ENCODE results near the gene CFP.
"Not testable (repeated sequence)": the region's sequence is repeated elsewhere in the genome, so short reads cannot be mapped to it uniquely, and the experiment has no call there.

Gene CFP

DNA sequence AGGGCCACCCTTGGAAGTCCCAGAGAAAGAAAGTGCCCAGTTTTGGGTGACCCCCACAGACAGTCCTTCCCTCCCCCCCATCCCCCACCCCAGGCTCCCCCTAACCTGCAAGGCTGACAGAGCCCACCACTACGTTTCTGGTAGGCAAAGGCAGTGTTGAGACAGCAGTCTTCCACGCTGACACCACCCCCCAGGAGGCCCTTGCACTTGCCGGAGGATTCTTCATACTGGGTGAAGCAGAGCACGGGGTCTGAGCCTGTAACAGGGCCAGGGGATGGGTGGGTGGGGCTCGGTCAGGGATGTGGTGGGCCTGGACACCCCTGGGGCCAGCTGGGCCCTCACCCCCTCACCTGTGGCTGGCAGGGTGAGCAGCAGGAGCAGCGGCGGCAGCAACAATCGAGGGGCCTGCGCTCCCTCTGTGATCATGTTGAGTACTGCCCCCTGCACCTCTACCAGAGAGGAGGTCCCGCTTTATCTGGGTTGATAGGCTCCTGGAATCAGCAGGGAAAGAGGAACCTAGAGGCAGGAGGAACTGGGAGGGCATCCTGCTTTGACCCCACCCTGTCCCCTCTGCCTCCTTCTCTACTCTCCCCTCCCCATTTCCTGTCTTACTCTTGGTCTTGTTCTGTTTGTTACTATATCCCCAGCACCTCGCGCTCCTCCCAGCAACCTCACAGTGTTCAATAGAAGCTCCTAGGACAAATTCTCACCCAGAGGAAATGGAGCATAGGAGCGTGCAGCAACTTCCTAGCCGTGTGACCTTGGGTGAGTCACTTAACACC, at the start of gene CFP:
TSS of gene CFP (minus strand) at position 512 of the 782 bp plus-strand sequence. CDS start at position 426, 86 bp downstream.
- no peak for DNase-seq (ENCODE audit: low read depth in 2 of 2)

DNA sequence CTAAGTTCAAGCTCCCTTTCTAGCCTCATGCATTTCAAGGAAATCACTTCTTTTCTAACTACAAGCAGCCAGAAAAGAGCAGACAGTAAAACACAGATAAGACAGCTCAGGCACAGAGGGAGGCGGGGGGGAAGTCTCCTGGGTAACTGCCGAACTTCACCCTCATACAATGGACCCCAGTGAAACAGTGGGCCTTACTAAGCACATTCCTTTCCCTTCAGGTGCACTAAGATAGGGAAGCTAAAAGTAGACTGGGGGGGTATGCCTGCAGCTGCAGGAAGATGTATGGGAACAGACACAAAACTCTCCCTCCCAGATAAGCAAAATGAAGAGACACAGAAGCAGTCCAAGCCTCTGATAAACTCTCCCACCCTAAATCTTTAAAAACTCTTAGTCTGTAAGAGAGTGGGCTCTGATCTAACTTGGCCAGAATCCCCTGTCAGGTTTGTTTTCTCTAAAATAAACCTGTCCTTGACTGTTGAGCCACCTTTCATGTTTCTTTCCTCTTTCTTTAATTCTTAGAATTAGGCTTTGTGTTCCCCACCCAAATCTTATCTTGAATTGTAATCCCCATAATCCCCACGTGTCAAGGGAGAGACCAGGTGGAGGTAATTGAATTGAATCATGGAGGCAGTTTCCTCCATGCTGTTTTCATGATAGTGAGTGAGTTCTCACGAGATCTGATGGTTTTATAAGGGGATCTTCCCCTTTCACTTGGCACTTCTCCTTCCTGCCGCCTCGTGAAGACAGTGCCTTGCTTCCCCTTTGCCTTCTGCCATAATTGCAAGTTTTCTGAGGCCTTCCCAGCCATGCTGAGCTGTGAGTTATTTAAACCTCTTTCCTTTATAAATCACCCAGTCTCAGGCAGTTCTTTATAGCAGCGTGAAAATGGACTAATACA, 46.5 kb upstream of the CFP start:
- DNase-seq (ENCODE audit: low read depth in 2 of 2): not testable (repeated sequence)

DNA sequence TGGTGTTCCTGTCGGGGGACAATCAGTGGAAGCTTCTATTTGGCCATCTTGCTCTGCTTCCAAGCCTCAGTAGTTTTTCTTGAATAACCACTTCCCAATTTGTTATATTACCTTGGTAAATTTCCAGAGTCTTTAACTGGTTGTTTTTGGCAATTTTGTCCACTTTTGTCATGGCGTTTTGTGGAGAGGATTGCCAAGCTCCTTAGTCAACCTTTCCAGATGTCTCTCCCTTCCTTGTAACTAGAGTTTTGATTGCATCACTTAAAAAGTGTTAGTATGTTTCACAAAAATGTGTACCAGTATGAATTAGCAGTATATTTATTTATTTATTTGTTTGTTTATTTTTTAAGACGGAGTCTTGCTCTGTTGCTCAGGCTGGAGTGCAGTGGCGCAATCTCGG, 45.0 kb upstream of the CFP start:
- no peak for DNase-seq (ENCODE audit: low read depth in 2 of 2)

DNA sequence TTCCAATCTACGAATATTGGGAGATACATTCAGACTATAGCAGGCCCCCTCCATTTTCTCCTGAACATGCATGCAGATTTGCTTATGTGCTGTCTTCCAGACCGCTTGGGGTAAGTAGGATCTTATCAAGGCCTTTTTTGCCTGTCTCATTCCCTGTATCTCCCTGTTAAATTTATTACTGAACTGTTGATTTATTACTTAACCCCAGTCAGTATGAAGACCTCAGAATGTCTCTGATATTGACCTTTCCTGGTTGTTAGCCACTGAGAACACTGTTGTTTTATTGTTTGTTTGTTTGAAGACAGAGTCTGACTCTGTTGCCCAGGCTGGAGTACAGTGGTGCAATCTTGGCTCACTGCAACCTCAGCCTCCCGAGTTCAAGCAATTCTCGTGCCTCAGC, 36.1 kb upstream of the CFP start:
- not testable (repeated sequence) for DNase-seq (ENCODE audit: low read depth in 2 of 2)

DNA sequence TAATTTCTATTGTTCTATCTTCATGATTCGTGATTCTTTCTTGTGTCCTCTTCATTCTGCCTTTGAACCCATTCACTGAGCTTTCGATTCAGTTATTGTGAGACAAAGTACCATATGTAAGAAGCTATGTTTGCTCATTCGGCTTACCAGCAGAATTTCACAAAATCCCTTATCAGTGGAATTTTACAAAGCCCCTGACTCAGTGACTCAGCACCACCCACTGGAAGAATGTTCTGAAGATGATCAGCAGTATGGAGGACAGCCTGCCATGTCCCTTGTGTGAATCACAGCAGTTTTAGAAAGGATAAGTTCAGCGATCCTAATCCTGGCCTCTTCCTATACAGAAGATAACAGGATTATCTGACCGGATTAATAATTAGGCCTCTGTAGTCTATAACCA, 35.0 kb upstream of the CFP start:
- no peak for DNase-seq (ENCODE audit: low read depth in 2 of 2)

DNA sequence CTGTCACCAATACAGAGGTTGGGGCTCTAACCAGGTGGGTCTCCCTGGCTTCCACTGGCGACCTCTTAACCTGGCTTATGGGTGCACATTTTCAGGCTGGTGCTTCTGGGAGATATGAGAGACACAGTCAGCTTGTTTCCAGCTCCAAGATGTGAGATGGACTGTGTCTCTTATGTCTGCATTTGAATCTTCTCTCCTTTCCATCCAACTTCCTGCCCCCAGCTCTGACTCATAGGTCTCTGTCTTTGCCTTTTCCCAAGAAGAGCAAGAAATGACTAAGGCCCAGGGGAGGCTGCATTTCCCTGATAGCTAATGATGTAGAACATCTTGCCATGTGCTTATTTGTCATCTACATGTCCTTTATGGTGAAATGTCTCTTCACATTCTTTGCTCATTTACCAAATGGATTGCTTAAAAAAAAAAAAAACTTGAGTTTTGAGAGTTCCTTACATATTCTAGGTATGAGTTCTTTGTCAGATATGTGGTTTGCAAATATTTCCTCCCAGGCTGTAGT, 32.5 kb upstream of the CFP start:
- peak in 1 of 2 donors; percentile 54 for DNase-seq (ENCODE audit: low read depth in 2 of 2)

DNA sequence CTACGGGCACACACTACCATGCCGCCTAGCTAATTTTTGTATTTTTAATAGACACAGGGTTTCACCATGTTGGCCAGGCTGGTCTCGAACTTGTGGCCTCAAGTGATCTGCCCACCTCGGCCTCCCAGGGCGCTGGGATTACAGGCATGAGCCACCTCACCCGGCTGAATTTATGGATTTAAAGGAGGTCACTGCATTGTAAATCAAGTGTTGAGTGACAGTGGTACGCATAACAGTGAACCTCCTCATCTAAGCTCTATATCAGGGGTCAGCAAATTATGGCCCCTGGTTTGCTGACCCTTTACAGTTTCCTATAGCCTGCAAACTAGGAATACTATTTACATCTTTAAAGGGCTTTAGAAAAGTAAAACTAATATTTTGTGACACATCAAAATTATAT, 31.8 kb upstream of the CFP start:
- no peak for DNase-seq (ENCODE audit: low read depth in 2 of 2)

DNA sequence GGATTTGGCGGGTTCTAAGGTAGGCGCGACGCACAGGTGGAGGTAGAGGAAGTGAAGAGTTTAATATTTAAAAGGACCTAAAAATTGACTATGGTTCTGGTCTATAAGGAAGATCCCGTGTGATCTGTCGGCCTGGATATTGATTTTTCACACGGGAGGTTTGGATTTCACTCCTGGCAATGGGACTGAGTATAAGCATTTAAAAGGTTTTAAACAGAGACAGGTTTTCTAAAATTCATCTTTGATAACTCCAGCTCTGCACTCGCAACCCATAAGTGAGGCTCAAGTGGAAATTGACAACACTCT, 29.6 kb upstream of the CFP start:
- no peak for DNase-seq (ENCODE audit: low read depth in 2 of 2)

DNA sequence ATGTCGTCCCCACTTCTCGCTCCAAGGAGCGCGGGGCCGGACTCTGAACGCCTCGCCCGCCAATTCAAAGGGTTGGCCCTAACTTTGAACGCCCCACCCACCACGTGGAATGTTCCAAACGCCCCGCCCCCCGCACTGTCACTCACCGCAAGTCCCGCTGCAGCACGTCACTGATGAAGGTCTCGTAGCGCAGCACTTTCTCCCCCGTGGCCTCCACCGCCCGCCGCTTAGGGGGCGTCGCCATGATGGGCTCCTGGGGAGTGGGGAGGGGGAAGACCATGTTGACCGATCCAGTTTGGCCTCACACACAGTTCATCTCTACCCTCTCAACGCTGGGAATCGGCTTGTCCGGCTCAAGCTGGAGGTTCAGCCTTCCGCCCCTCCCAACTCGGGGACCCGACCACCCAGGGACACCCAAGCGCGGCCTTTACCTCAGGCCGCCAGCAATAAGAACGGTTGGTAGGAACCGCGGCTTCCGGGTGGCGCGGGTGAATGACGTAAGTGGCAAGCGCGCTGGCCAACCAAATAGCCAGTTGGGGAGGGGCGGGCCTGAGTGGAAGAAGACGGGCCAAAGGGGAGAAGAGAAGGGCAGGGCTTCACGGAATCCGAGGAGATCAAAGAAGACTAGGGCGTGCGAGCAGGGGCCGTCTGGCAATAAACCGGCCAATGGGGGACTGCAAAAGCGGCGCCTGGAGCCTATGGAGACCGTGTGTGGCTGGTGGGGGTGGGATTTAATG, 29.1 kb upstream of the CFP start, which contains the start of gene UXT:
TSS of gene UXT (minus strand) at position 497 of the 737 bp plus-strand sequence. CDS start at position 244, 253 bp downstream.
- DNase-seq (ENCODE audit: low read depth in 2 of 2): peak; percentile 91

DNA sequence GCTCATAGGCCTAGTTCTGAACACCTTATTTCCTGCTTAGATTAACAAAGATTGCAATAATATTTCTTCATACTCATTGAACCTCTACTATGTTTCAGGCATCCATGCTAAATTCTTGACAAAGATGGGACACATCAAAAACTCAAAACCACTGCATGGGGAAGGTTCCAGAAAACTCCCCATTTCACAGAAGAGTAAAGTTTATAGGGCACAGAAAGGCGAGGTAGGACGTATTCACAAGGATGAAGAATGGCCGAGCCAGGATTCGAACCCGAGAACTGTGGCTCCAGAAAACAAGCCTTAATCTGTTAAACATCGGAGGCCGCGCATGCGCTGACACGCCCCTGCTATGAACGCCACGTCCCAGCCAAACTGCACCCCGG, 28.6 kb upstream of the CFP start:
- no peak for DNase-seq (ENCODE audit: low read depth in 2 of 2)

DNA sequence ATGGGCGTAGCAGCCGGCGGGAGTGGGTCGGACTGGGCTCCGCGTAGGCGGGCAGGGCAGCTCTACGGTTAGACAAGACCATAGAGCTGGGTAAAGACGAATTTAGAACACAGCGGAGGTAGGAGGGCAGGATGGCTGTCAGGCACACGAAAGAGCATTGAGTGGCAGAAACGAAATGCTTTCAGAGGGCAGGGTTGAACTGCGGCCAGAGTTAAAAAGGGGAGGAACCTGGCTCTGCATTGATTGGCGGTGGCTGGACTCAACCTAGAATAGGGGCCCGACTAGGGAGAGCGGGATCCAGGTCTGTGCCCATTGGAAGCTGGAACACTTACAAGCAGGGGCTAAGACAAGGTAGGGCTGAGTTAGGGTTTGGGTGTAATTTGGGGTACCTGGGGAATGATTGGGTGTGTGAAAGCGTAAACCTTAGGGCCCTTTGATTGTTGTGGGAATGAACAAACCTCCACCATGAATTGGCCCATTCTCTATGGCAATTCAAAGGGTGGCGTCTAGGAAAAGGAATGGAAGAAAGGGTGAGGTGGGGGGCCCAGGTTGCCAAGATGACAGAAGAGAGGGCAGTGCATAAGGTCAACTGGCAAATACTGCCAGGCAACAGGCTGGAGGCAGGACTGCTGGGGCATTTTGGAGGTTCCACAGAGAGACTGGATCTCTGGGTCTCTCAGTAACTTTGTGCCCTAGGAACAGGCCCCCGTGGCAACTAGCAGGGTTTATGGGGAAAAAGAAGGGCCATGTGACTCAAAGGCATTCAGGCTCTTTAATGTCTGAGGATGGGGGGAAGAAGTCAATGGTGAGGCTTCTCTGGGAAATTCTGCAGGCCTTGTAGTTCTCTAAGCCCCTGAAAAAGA, 21.5 kb upstream of the CFP start:
- no peak for DNase-seq (ENCODE audit: low read depth in 2 of 2)

DNA sequence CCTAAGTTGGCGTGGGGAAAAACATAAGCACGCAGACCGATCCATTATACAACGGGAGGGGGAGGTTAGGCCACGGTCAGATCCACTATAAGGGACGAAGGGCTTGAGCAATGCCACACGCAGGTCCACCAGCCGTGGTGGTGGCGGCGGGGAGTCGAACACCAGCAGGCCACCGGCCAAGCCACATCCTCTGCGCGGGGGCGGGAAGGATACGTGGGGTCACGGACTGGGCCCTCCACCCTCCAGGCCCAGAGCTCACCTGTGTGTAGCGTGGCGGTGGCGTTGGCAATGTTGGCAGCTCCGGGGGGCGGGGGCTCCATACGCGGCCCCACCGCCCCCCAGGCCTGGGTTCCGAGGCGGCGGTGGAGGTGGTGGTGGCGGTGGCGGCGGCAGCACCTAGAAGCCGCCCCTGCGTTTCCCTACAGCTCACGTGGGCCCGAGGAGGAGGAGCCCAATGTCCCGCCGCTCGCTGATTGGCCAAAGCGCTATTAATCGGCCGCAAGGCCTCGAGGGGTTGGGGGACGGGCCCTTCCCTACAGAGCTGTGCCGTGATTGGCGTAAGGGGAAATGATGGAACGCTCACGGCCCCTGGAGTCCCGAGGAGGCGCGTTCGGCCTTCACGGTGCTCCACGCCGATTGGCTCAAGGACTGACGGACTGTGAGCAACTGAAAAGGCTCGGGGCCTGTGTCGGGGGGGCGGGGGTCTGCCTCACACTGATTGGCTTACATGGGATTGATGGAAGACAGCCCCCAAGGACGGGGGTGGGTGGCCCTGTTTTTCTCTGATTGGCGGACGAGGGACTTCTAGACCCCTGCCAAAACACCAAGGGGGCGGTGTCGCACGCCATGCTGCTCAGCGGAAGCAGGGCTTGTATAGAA, 20.7 kb upstream of the CFP start, which contains the start of gene ELK1:
TSS of gene ELK1 (minus strand) at position 400 of the 879 bp plus-strand sequence. CDS start 9,122 bp downstream, outside the sequence.
- peak; percentile 69 to 83 for DNase-seq (ENCODE audit: low read depth in 2 of 2)

DNA sequence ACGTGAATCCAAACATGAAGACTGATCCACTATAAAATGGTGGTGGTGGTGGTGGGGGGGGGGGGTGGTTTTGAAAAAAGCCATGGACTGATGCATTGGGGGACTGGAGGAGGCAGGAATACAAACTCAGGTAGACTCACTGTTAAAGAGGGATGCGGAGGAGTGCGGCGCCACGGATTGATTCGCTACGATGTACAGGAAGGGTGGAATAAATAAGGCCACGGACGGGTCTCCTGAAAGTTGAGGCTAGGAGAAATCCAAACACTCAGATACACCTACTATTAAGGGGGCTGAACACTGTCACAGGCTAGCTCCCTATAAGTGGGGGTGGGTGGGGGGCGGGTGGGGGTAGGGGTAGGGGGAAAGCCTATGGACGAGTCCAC, 20.0 kb upstream of the CFP start:
- DNase-seq (ENCODE audit: low read depth in 2 of 2): no peak

DNA sequence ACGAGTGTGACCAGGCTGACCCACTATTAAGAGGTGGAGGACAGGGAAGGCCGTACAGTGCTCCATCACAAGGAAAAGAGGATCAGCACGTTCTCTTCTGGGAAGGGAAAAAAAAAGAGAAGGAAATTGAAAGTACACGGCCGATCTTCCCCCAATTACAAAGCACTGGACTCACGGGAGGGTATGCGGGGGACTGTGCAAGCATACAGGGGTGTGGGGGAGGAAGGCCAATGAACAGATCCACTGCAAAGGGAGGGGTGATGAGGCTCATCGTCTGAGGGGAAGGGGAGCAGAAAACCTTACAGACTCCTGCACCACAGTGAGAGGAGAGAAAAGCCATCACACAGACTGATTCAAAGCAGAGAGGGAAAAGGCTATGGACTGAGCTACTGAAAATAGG, 19.5 kb upstream of the CFP start:
- DNase-seq (ENCODE audit: low read depth in 2 of 2): no peak

DNA sequence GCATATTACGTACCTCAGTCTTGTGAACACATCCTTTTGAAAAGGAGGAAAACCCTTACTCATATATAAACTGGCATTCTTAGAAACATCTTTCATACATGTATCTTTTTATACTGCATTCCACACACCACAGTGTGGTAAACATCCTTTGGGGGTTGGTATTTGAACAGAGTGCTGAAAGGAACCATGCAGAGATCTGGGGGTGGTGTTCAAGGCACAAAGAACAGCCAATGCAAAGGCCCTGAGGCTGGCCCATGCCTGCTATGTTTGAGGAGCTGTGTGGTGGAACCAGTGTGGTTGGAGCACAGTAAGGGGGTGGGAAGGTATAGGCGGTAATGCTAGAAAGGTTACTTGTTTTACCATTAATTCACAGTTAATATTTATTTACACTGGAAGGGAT, 18.6 kb upstream of the CFP start:
- no peak for DNase-seq (ENCODE audit: low read depth in 2 of 2)

DNA sequence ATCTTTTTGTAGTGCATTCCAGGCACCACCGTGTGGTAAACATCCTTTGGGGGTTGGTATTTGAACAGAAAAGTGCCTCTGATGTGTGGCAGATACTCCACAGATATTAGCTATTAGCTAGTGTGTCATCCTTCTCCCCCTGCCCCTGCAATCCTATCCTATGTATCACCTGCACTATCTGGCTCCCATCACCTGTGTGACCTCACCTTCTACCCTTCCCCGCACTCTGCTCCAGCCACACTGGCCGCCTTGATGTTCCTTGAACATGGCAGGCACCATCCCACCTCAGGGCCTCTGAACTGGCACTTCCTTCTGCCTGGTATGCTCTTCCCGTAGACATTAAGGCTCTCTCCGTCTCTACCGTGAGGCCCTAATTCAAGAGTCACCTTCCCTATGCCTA, 16.9 kb upstream of the CFP start:
- no peak for DNase-seq (ENCODE audit: low read depth in 2 of 2)

DNA sequence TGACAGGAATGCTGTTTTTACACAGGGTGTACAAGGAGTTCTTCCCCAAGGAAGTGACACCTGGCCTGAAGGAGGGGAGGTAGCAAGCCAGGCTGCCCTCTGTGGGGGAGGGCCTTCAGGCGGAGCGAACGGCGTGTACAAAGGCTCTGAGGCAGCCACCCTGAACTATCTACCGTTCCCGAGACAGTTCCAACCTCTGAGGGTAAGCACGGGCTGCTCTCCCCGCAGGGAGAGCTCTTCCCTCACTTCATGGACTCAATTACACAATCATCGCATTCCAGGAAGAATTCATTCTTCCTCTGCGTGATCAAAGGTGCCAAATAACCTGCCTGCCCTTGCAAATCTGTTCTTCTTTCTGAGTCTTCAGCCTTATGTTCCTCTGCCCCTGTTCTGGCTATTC, 15.8 kb upstream of the CFP start:
- DNase-seq (ENCODE audit: low read depth in 2 of 2): no peak

DNA sequence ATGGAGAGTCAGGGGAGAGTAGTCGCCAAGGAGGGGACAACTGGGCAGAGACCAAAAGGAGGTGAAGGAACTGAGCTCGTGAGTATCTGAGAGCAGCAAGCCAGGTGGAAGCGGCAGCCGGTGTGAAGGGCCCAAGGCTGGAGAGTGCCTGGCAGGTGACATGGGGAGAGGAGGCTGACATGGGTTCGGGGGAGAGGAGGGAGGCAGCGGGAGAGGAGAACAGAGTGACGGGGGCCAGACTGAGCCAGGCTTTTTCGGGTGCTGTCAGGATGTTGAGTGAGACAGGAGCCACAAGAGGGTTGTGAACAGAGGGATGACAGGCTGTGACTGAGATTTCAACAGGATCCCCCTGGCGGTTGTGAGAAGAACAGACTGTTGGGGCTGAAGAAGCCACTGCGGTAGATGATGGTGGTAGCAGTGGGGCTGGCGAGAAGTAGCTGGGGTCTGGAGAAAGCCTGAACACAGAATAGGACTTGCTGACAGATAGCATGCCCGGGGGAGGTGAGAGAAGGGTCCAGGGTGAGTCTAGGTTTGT, 14.9 kb upstream of the CFP start:
- no peak for DNase-seq (ENCODE audit: low read depth in 2 of 2)

DNA sequence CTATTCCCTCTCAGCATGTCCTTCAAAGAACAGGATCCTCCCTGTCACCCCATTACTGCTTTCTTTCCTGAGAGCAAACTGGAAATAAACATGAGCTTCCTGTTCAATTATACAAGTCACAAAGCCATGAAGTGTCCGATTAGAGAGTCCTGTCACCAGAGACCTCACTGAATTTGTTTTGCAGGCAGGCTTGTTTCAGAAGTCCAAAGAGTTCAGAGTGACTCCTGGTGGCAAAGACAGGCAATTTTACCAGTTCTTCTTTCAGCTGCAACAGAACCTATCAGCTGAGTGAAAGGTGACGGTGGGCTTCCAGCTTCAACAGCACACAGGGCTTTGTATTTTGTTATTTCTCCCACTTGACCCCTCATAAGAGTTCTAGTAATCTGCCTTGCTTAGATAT, 14.2 kb upstream of the CFP start:
- no peak for DNase-seq (ENCODE audit: low read depth in 2 of 2)

DNA sequence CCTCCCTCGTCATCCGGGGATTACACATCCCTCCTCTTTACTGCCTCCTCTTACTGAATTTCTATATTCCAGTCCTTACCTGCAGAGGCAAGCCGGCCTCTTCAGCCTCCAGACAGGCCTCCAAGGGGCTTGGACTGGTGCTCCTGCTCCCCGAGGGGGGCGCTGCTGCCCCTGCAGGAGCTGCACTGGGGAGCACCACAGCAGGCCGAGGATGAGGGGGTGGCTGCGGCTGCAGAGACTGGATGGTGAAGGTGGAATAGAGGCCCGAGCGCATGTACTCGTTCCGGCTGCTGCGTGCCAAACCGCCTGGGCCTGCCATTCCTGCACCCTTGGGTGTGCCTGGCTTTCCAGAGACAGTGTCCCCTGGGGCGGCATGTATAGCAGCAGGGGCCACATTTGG, 9.1 kb upstream of the CFP start:
- DNase-seq (ENCODE audit: low read depth in 2 of 2): no peak
